Thoracic aorta (tissue), 2 donors: ENCODE results near the gene CHRDL2. TPM values are rescaled to one million over a fixed set of nuclear protein-coding genes. Genes with fewer than 3 reads are reported as not detected.

ENCODE experiments used
- ATAC-seq: fragments of 150-250 bp; one replicate; pipeline ENCODE4 v1.8.0; 2017; ENCODE audit warnings: low read depth; ENCODE audit not compliant: insufficient number of reproducible peaks, low FRiP score
- DNase-seq: peaks from one replicate; pipeline ENCODE4 v3.0.0-alpha.2; 2020; ENCODE audit warnings: low spot score
- H3K27ac ChIP-seq, 2 donors: fragments of 200-600 bp; sonication (generic); 1 replicate in 1 of 2; 2 replicates in 1 of 2; pipeline ENCODE4 v1.5.1; 2016; ENCODE audit warnings: mild to moderate bottlenecking in 2 of 2, moderate library complexity in 2 of 2
- H3K27me3 ChIP-seq: fragments of 200-600 bp; sonication (generic); replicated peaks from 2 replicates; pipeline ENCODE4 v1.6.0; 2016; ENCODE audit warnings: mild to moderate bottlenecking; ENCODE audit not compliant: insufficient read depth
- H3K36me3 ChIP-seq: fragments of 200-600 bp; sonication (generic); one replicate; pipeline ENCODE4 v1.5.1; 2016
- H3K4me1 ChIP-seq, 2 donors: fragments of 200-600 bp; sonication (generic); 1 replicate in 1 of 2; 2 replicates in 1 of 2; pipeline versions ENCODE4 v1.5.1 to v1.6.0; 2016; ENCODE audit warnings: low read depth in 2 of 2, mild to moderate bottlenecking in 1 of 2; ENCODE audit not compliant: control insufficient read depth in 1 of 2
- H3K4me3 ChIP-seq: fragments of 200-600 bp; sonication (generic); 2 replicates; pipeline ENCODE4 v1.5.1; 2016; ENCODE audit warnings: mild to moderate bottlenecking
- H3K9me3 ChIP-seq: fragments of 200-600 bp; sonication (generic); 2 replicates; pipeline ENCODE4 v1.5.1; 2016
- total RNA-seq, 2 donors: library from RNA; depleted of rRNA; stranded (reverse); fragments of >200 nt; gene quantifications; one replicate each; pipeline versions ENCODE4 v1.1.0 to v1.2.3, GENCODE V29; 2016
- TF ChIP-seq, protein P1 (sequence below): fragments of 200-600 bp; sonication (generic); IDR thresholded peaks from one replicate; pipeline ENCODE4 v1.5.1; 2019; ENCODE audit warnings: antibody characterized with exemption

Gene CHRDL2
- total RNA-seq, 2 donors from 2014 or later: 1.9 TPM; not detected in 1

GRCh38 chr11:74776546-74776945, 45.3 kb upstream of the CHRDL2 start:
- ATAC-seq (no peak), DNase-seq (no peak)
- TF ChIP-seq, protein P1, sequence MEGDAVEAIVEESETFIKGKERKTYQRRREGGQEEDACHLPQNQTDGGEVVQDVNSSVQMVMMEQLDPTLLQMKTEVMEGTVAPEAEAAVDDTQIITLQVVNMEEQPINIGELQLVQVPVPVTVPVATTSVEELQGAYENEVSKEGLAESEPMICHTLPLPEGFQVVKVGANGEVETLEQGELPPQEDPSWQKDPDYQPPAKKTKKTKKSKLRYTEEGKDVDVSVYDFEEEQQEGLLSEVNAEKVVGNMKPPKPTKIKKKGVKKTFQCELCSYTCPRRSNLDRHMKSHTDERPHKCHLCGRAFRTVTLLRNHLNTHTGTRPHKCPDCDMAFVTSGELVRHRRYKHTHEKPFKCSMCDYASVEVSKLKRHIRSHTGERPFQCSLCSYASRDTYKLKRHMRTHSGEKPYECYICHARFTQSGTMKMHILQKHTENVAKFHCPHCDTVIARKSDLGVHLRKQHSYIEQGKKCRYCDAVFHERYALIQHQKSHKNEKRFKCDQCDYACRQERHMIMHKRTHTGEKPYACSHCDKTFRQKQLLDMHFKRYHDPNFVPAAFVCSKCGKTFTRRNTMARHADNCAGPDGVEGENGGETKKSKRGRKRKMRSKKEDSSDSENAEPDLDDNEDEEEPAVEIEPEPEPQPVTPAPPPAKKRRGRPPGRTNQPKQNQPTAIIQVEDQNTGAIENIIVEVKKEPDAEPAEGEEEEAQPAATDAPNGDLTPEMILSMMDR: no peak
- Histone ChIP-seq H3K4me3 (no peak overlapping the region), H3K36me3 (no peaks in the 10 kb centered on the region), H3K27me3 (no peaks in the 10 kb centered on the region), H3K4me1 (peaks cover 18 to 30% of the 10 kb centered on the region in 2 donors), H3K27ac (no peak overlapping the region), H3K9me3 (no peaks in the 10 kb centered on the region)

DNA sequence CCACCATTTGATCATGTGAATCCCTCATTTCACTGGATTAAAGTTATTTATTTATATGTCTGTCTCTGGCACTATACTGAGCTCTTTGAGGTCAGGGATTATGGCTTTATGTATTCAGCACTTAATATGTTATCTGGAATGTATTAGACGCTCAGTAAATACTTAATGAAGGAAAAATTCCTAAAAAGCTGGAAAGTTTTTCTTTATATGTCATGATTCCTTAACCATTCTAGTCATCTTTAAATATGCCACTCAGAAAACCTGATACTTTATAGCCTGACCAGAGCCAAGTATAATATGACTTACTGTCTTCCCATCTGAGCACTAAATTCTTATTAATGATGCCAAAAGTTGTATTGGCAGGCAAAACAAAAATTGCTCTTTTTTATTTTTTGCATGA, 44.5 kb upstream of the CHRDL2 start:
- H3K4me1 ChIP-seq: peaks cover 15 to 24% of the 10 kb centered on the region in 2 donors

DNA sequence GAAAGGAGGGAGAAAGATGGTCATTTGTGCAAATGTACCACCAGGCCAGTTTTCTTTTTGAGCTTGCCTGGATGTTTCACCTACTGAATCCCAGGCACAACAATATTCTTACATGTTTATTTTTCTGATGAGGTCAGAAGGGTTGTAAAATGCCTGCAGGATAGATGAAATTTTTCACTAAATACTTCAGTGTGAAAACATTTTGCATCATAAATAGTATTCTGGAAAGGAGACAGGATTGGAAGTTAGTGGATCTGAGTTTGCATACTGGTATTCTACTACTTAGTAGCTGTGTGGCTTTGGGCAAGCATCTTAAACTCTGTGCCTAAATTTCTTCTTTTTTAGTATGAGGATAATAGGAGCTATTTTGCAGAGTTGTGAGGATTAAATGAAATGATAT, 42.2 kb upstream of the CHRDL2 start:
- TF ChIP-seq, protein P1: no peak

More for the DNA sequence above, 44.5 kb upstream of the CHRDL2 start:
- ATAC-seq (no peak), DNase-seq (no peak)
- no peaks in the 10 kb centered on the region for H3K36me3 ChIP-seq
- no peaks in the 10 kb centered on the region for H3K9me3 ChIP-seq
- H3K27ac ChIP-seq: no peak overlapping the region
- H3K4me3 ChIP-seq: no peak overlapping the region
- no peaks in the 10 kb centered on the region for H3K27me3 ChIP-seq
- TF ChIP-seq, protein P1: no peak

DNA sequence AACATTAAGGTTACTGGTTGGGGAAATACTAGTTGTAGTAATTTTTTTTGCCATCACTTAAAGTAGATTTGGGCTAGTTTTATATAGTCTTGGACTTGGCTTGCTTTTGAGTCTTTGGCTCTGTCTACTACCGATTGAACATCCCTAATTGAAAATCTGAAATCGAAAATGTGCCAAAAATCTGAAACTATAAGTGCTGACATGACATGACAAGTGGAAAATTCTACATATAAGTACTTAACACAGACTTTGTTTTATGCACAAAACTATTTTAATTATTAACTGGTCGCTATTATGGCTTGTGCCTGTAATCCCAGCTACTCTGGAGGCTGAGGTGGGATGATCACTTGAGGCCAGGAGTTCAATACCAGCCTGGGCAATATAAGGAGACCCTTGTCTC, 39.9 kb upstream of the CHRDL2 start:
- DNase-seq (no peak), ATAC-seq (no peak)
- Histone ChIP-seq H3K9me3 (no peaks in the 10 kb centered on the region), H3K27me3 (no peaks in the 10 kb centered on the region), H3K27ac (no peak overlapping the region), H3K4me3 (no peak overlapping the region), H3K36me3 (no peaks in the 10 kb centered on the region), H3K4me1 (peaks cover 9 to 17% of the 10 kb centered on the region in 2 donors)
- TF ChIP-seq, protein P1: no peak

More for the DNA sequence above, 42.2 kb upstream of the CHRDL2 start:
- DNase-seq: no peak
- Histone ChIP-seq H3K27me3 (no peaks in the 10 kb centered on the region), H3K4me3 (no peak overlapping the region), H3K9me3 (no peaks in the 10 kb centered on the region), H3K27ac (no peak overlapping the region), H3K4me1 (peaks cover 9 to 17% of the 10 kb centered on the region in 2 donors), H3K36me3 (no peaks in the 10 kb centered on the region)
- ATAC-seq: no peak

GRCh38 chr11:74770456-74770855, 39.2 kb upstream of the CHRDL2 start:
- peaks cover 3 to 10% of the 10 kb centered on the region in 2 donors for H3K4me1 ChIP-seq
- TF ChIP-seq, protein P1: no peak
- no peak for DNase-seq
- H3K9me3 ChIP-seq: no peaks in the 10 kb centered on the region
- no peaks in the 10 kb centered on the region for H3K27me3 ChIP-seq
- ATAC-seq: no peak
- H3K4me3 ChIP-seq: no peak overlapping the region
- H3K36me3 ChIP-seq: no peaks in the 10 kb centered on the region
- H3K27ac ChIP-seq: no peak overlapping the region
